HCT116 (cell line): ENCODE measurements around the gene OMP. TPM values are rescaled to one million over a fixed set of nuclear protein-coding genes. Genes with fewer than 3 reads are reported as not detected.

Experiments used
- ATAC-seq: fragments of 200-7000 bp; cut with Tn5 transposase; 2 replicates; pipeline ENCODE4 v1.9.1; 2020; ENCODE audit warnings: mild to moderate bottlenecking, moderate library complexity
- BruUV-seq: library from RNA; stranded (reverse); fragments of 400-500 nt; replicated peaks from 2 replicates; lab custom pipeline; 2021; lab: Mats Ljungman, UMichigan
- CTCF ChIA-PET: fragments of 300-600 bp; sonication (Branson Sonifier 250); formaldehyde crosslinking; loops from one replicate; lab custom pipeline; 2021; ENCODE audit warnings: antibody characterized with exemption; lab: Charles Lee
- POLR2A ChIA-PET: fragments of 300-600, 350-600 bp; sonication (Branson Sonifier 250); formaldehyde crosslinking; loops from one replicate; lab custom pipeline; 2021; ENCODE audit warnings: antibody characterized with exemption; lab: Charles Lee
- RAD21 ChIA-PET, 2 experiments: fragments of 300-600 bp; sonication (Branson Sonifier 250); formaldehyde crosslinking; loops; one replicate each; lab custom pipeline; 2023; ENCODE audit warnings: low total read pairs in 2 of 2; ENCODE audit not compliant: uncharacterized antibody in 2 of 2, unreplicated experiment in 2 of 2, low non-redundant PET in 1 of 2; lab: Charles Lee
- DNase-seq: peaks from one replicate; pipeline ENCODE4 v3.0.0-alpha.2; 2010; ENCODE audit warnings: low read depth, low spot score
- H2AFZ ChIP-seq: fragments of 200-600 bp; shearing (Covaris generic), sonication (generic); 2 replicates; pipeline ENCODE4 v1.6.1; 2017; ENCODE audit warnings: low read depth, mixed run types, mixed read lengths, antibody characterized with exemption, low read length; ENCODE audit not compliant: poor library complexity, severe bottlenecking
- H3K27ac ChIP-seq: 2 replicates; pipeline ENCODE4 v1.5.1; 2012; ENCODE audit warnings: low read depth, low read length
- H3K27me3 ChIP-seq: fragments of 200-600 bp; sonication (generic); 2 replicates; pipeline ENCODE4 v1.6.1; 2016; ENCODE audit warnings: mixed run types, low read length, mixed read lengths; ENCODE audit not compliant: insufficient read depth
- H3K36me3 ChIP-seq, 2 experiments: fragments of 200-500 bp in 1 of 2; fragments of 200-600 bp in 1 of 2; sonication (Bioruptor generic) in 1 of 2; sonication (generic) in 1 of 2; 2 replicates each; pipeline versions ENCODE4 v1.5.1 to v1.6.1; 2014 to 2016; ENCODE audit warnings: low read length in 2 of 2, inconsistent platforms in 1 of 2, mixed read lengths in 1 of 2, mixed run types in 1 of 2; ENCODE audit not compliant: insufficient read depth in 2 of 2, control insufficient read depth in 1 of 2
- H3K4me1 ChIP-seq, 2 experiments: fragments of 200-600 bp in 1 of 2; sonication (generic) in 1 of 2; 2 replicates each; pipeline versions ENCODE4 v1.5.1 to v1.6.1; 2012 to 2017; ENCODE audit warnings: low read length in 2 of 2, inconsistent platforms in 1 of 2, mild to moderate bottlenecking in 1 of 2, mixed read lengths in 1 of 2, mixed run types in 1 of 2, moderate library complexity in 1 of 2; ENCODE audit not compliant: insufficient read depth in 2 of 2, control insufficient read depth in 1 of 2
- H3K4me2 ChIP-seq: fragments of 200-600 bp; sonication (generic); 2 replicates; pipeline ENCODE4 v1.6.1; 2017; ENCODE audit warnings: mixed run types, low read length, mixed read lengths
- H3K4me3 ChIP-seq, 2 experiments: fragments of 200-600 bp in 1 of 2; sonication (generic) in 1 of 2; replicated peaks in 1 of 2; 2 replicates each; pipeline ENCODE4 v1.5.1; 2011 to 2016; ENCODE audit warnings: low read length in 2 of 2, control low read depth in 1 of 2, low read depth in 1 of 2, mild to moderate bottlenecking in 1 of 2, mixed read lengths in 1 of 2, mixed run types in 1 of 2
- H3K79me2 ChIP-seq: fragments of 200-600 bp; sonication (generic); 2 replicates; pipeline ENCODE4 v1.6.1; 2017; ENCODE audit warnings: mild to moderate bottlenecking, mixed run types, low read length, moderate library complexity, mixed read lengths; ENCODE audit not compliant: insufficient read depth
- H3K9ac ChIP-seq: fragments of 200-600 bp; sonication (generic); 2 replicates; pipeline ENCODE4 v1.6.1; 2016; ENCODE audit warnings: low read length, mixed read lengths
- H3K9me2 ChIP-seq: fragments of 200-600 bp; sonication (generic), shearing (Covaris generic); 2 replicates; pipeline ENCODE4 v1.6.1; 2017; ENCODE audit warnings: mixed run types, mild to moderate bottlenecking, moderate library complexity; ENCODE audit not compliant: insufficient read depth
- H3K9me3 ChIP-seq, 2 experiments: fragments of 200-500 bp in 1 of 2; fragments of 200-600 bp in 1 of 2; sonication (Bioruptor generic) in 1 of 2; sonication (generic) in 1 of 2; 2 replicates each; pipeline ENCODE4 v1.6.1; 2014 to 2017; ENCODE audit warnings: low read length in 2 of 2, mixed read lengths in 2 of 2, inconsistent platforms in 1 of 2, low read depth in 1 of 2, mild to moderate bottlenecking in 1 of 2, mixed run types in 1 of 2, moderate library complexity in 1 of 2; ENCODE audit not compliant: control insufficient read depth in 1 of 2, insufficient read depth in 1 of 2
- H4K20me1 ChIP-seq: fragments of 200-600 bp; sonication (generic), shearing (Covaris generic); 2 replicates; pipeline ENCODE4 v1.6.1; 2017; ENCODE audit warnings: mixed run types, mild to moderate bottlenecking, moderate library complexity; ENCODE audit not compliant: insufficient read depth
- CBX3 ChIP-seq: IDR thresholded peaks from 2 replicates; pipeline ENCODE4 v1.6.1; 2012; ENCODE audit warnings: low read depth
- CEBPB ChIP-seq: IDR thresholded peaks from 2 replicates; pipeline ENCODE4 v1.6.1; 2012; ENCODE audit warnings: low read depth
- ELF1 ChIP-seq: IDR thresholded peaks from 2 replicates; pipeline ENCODE4 v1.6.1; 2012; ENCODE audit warnings: low read depth, borderline replicate concordance
- EZH2 ChIP-seq: fragments of 200-600 bp; sonication (generic); IDR thresholded peaks from 2 replicates; pipeline ENCODE4 v1.6.1; 2017; ENCODE audit warnings: antibody characterized with exemption, mixed run types
- FOSL1 ChIP-seq: IDR thresholded peaks from 2 replicates; pipeline ENCODE4 v1.6.1; 2012; ENCODE audit warnings: low read depth
- JUND ChIP-seq: IDR thresholded peaks from 2 replicates; pipeline ENCODE4 v1.6.1; 2012
- POLR2A ChIP-seq: IDR thresholded peaks from 2 replicates; pipeline ENCODE4 v1.7.0; 2011; ENCODE audit warnings: borderline replicate concordance; ENCODE audit not compliant: insufficient read depth, insufficient read length; ENCODE audit errors: extremely low read depth
- POLR2AphosphoS5 ChIP-seq: IDR thresholded peaks from 2 replicates; pipeline ENCODE4 v1.6.1; 2011; ENCODE audit warnings: mild to moderate bottlenecking, low read depth, low read length, moderate library complexity
- RAD21 ChIP-seq: IDR thresholded peaks from 2 replicates; pipeline ENCODE4 v1.6.1; 2012; ENCODE audit warnings: low read depth, mild to moderate bottlenecking
- REST ChIP-seq: IDR thresholded peaks from 2 replicates; pipeline ENCODE4 v1.6.1; 2012; ENCODE audit warnings: low read depth
- SP1 ChIP-seq: IDR thresholded peaks from 2 replicates; pipeline ENCODE4 v1.6.1; 2012; ENCODE audit warnings: low read depth
- TCF7L2 ChIP-seq: IDR thresholded peaks from 2 replicates; pipeline ENCODE4 v1.7.0; 2011; ENCODE audit warnings: borderline replicate concordance, inconsistent platforms; ENCODE audit not compliant: insufficient read depth, insufficient read length; ENCODE audit errors: extremely low read depth
- ZFX ChIP-seq: fragments of 450-650 bp; IDR thresholded peaks from 2 replicates; pipeline ENCODE4 v1.6.1; 2017
- ZNF274 ChIP-seq: fragments of 200-500 bp; sonication (Bioruptor generic); IDR thresholded peaks from 2 replicates; pipeline ENCODE4 v1.6.1; 2014; ENCODE audit warnings: mild to moderate bottlenecking, low read depth, low read length, inconsistent platforms
- intact Hi-C: fragments of 100-400 bp; cut with micrococcal nuclease; formaldehyde crosslinking; loops from 2 replicates; pipeline ENCODE4 v1.10.0; 2022
- total RNA-seq: library from RNA; stranded (reverse); gene quantifications from one replicate; pipeline ENCODE4 v1.2.1, GENCODE V29; 2021; ENCODE audit not compliant: unreplicated experiment
- TF ChIP-seq, protein P1 (sequence below): IDR thresholded peaks from 2 replicates; pipeline ENCODE4 v1.6.1; 2012
- TF ChIP-seq, protein P2 (sequence below): IDR thresholded peaks from 2 replicates; pipeline ENCODE4 v1.6.1; 2012

OMP gene
- total RNA-seq, 1 experiment from 2014 or later, result not detected

DNA sequence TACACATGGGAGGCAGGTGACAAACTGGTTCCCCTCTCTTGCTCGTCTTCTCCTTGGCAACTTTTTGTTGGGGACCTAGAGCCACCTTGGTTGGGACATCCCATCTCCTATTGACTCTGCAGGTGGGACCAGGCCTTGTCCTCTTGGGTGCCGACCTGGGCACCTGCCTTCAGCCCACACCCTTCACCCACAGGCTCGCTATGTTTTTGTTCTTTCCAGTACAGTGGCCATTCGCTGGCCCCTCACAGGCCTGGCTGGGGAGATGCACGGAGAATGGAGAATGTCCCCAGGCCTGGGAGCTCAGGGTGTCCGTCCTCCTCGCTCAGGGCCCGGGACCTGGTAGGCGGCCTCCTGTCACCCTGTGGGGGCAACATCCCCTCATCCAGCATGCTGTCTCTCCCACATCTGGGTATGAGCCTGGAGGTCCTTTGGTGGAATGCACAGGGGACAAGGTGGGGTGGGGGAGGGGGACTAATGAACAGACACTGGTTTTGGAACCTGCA is 14.9 kb upstream of the OMP start:
- TF ChIP-seq POLR2AphosphoS5 (no peak), ZFX (no peak), EZH2 (no peak), ELF1 (no peak), CBX3 (no peak), POLR2A (no peak)
- TF ChIP-seq, protein P1, sequence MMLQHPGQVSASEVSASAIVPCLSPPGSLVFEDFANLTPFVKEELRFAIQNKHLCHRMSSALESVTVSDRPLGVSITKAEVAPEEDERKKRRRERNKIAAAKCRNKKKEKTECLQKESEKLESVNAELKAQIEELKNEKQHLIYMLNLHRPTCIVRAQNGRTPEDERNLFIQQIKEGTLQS, result no peak
- no TSS peak for BruUV-seq
- ChIA-PET CTCF (interaction anchor here (0.7 kb wide), 1 partner anchor 40 kb away, joined by 4 read pairs; no protein-coding TSS in a partner anchor), POLR2A (no interaction called here), RAD21 (no interaction called here)
- ATAC-seq (no peak), DNase-seq (no peak)
- Histone ChIP-seq H3K27me3 (no peaks in the 10 kb centered on the region), H2AFZ (no peak overlapping the region), H4K20me1 (no peaks in the 10 kb centered on the region), H3K4me3 (no peak overlapping the region), H3K4me2 (no peak overlapping the region), H3K36me3 (no peaks in the 10 kb centered on the region), H3K4me1 (peaks cover 2 to 11% of the 10 kb centered on the region in 2 experiments; a peak in 1 of 4 replicates), H3K9me3 (no peaks in the 10 kb centered on the region), H3K9ac (no peak overlapping the region), H3K9me2 (no peaks in the 10 kb centered on the region), H3K27ac (no peak overlapping the region), H3K79me2 (no peaks in the 10 kb centered on the region)
- intact Hi-C loops, result no loop called here

DNA sequence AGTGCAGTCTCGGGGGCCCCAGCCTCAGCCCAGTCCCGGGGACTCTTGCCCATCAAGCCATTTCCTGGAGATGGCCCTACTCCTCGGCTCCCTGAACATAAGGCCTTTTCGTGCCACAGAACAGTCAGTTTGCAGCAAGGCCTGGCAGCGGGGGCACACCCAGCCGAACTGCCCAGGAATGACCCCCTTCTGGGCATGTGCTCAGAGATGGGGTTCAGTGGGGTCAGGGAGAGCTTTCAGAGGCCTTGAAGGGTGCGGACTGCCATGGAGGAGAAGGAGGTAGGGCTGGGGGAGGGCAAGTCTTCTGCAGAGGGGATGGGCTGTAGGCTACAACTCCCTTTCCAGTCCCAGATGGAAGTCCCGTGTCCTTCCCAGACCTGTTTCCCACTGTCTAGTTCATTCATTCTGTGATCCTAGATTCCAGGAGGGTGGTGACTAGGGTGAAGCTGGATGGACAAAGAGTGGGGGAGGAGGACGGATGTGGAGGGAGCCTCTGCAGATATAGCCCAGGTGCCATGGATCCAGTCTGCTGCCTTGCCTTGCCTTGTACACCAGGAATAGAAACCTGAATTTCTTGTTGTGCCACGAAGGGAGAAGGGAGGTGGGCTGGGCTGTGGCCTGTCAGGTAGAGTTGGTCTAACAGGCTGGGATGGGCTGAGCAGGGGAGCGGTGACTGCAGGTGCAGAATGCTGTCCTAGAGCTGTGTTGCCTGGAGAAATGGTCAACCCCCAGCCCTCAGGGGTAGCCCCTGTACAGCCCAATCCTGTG is 14.2 kb upstream of the OMP start:
- Histone ChIP-seq H2AFZ (no peak overlapping the region), H3K4me3 (no peak overlapping the region), H3K9me3 (no peaks in the 10 kb centered on the region), H3K9ac (no peak overlapping the region), H3K36me3 (no peaks in the 10 kb centered on the region), H4K20me1 (no peaks in the 10 kb centered on the region), H3K4me1 (peaks cover 2 to 11% of the 10 kb centered on the region in 2 experiments; a peak in 1 of 4 replicates), H3K4me2 (no peak overlapping the region), H3K27me3 (no peaks in the 10 kb centered on the region), H3K9me2 (no peaks in the 10 kb centered on the region), H3K27ac (no peak overlapping the region), H3K79me2 (no peaks in the 10 kb centered on the region)
- ATAC-seq, result no peak
- no TSS peak for BruUV-seq
- intact Hi-C loops, result no loop called here
- ChIA-PET CTCF (interaction anchor here (0.7 to 4.4 kb wide), 3 partner anchors 25 to 41 kb away, joined by 3 to 98 read pairs (median 4); no protein-coding TSS in a partner anchor), RAD21 (no interaction called here), POLR2A (no interaction called here)
- no peak for DNase-seq
- TF ChIP-seq POLR2AphosphoS5 (no peak), ZNF274 (no peak), TCF7L2 (no peak), ELF1 (no peak), REST (no peak), RAD21 (no peak), CEBPB (no peak), CBX3 (no peak), EZH2 (no peak), FOSL1 (no peak), SP1 (no peak), JUND (no peak)
- TF ChIP-seq, protein P1, result no peak
- TF ChIP-seq, protein P2, sequence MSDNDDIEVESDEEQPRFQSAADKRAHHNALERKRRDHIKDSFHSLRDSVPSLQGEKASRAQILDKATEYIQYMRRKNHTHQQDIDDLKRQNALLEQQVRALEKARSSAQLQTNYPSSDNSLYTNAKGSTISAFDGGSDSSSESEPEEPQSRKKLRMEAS, result no peak
